Peyer's patch (tissue), 4 donors: ENCODE data around the gene ST3GAL4.

Source experiments
- POLR2A ChIP-seq, 2 donors: fragments of 450-650 bp; IDR thresholded peaks; one replicate each; pipeline ENCODE4 v1.5.1; 2017; ENCODE audit warnings: antibody characterized with exemption in 2 of 2, mild to moderate bottlenecking in 2 of 2, moderate library complexity in 2 of 2
- TF ChIP-seq, protein P1 (sequence below), 6 experiments: fragments of 450-650 bp in 4 of 6; fragments of 200-600 bp in 2 of 6; sonication (generic) in 1 of 6; IDR thresholded peaks; one replicate each; pipeline ENCODE4 v1.5.1; 2017 to 2019; ENCODE audit warnings: antibody characterized with exemption in 6 of 6, mild to moderate bottlenecking in 3 of 6, moderate library complexity in 1 of 6

DNA sequence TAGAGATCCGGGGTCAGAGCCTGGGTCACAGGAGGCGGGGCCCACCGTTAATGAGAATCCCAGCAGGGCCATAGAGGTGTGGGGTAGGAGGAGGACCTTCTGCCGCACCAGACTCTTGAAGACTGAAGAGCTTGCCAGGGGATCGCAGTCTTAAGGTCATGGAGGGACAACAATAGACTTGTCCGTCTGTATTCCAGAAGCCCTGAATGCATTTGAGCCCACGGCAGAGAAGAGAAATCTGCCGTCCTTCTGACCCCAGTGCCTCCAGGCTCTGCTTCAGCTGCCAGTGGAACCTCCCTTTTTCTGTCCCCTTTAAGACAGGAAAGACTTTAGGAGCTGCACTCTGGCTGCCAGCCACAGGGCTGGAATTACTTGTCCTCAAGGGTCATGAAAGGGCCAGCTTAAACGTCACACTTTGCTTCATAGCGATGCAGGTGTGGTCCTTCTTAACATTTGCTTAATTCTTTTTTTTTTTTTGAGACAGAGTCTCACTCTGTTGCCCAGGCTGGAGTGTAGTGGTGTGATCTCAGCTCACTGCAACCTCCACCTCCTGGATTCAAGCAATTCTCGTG, 15.5 kb upstream of the ST3GAL4 start:
- TF ChIP-seq, protein P1, sequence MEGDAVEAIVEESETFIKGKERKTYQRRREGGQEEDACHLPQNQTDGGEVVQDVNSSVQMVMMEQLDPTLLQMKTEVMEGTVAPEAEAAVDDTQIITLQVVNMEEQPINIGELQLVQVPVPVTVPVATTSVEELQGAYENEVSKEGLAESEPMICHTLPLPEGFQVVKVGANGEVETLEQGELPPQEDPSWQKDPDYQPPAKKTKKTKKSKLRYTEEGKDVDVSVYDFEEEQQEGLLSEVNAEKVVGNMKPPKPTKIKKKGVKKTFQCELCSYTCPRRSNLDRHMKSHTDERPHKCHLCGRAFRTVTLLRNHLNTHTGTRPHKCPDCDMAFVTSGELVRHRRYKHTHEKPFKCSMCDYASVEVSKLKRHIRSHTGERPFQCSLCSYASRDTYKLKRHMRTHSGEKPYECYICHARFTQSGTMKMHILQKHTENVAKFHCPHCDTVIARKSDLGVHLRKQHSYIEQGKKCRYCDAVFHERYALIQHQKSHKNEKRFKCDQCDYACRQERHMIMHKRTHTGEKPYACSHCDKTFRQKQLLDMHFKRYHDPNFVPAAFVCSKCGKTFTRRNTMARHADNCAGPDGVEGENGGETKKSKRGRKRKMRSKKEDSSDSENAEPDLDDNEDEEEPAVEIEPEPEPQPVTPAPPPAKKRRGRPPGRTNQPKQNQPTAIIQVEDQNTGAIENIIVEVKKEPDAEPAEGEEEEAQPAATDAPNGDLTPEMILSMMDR (IDR thresholded peaks at IDR 0.05): no peak
- TF ChIP-seq POLR2A (IDR thresholded peaks at IDR 0.05): no peak
